NCI-H1930 (cell line): ENCODE results near the gene RFXAP.
"Not testable (repeated sequence)": the region's sequence is repeated elsewhere in the genome, so short reads cannot be mapped to it uniquely, and the experiment has no call there.

Experiments
- DNase-seq, 2 experiments: peaks; one replicate each; lab custom pipeline; 2025; lab: John Stamatoyannopoulos, UW

The RFXAP gene, protein sequence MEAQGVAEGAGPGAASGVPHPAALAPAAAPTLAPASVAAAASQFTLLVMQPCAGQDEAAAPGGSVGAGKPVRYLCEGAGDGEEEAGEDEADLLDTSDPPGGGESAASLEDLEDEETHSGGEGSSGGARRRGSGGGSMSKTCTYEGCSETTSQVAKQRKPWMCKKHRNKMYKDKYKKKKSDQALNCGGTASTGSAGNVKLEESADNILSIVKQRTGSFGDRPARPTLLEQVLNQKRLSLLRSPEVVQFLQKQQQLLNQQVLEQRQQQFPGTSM

GRCh38 chr13:36818804-36819738, at the start of gene RFXAP:
Gene RFXAP, plus strand, starts transcription at chr13:36819222. Its CDS starts 136 bp downstream, at chr13:36819358.
- peak; percentile 93 to 94 for DNase-seq

- DNase-seq, result no peak
These were observed 49.5 kb upstream of the RFXAP start for GRCh38 chr13:36769545-36769944.

GRCh38 chr13:36770741-36771140, 48.3 kb upstream of the RFXAP start:
- DNase-seq, result no peak

- DNase-seq, result no peak
These were observed 46.2 kb upstream of the RFXAP start for GRCh38 chr13:36772853-36773252.

GRCh38 chr13:36774931-36775330, 44.1 kb upstream of the RFXAP start:
- DNase-seq, result no peak

GRCh38 chr13:36776175-36776574, 42.8 kb upstream of the RFXAP start:
- no peak for DNase-seq

DNA sequence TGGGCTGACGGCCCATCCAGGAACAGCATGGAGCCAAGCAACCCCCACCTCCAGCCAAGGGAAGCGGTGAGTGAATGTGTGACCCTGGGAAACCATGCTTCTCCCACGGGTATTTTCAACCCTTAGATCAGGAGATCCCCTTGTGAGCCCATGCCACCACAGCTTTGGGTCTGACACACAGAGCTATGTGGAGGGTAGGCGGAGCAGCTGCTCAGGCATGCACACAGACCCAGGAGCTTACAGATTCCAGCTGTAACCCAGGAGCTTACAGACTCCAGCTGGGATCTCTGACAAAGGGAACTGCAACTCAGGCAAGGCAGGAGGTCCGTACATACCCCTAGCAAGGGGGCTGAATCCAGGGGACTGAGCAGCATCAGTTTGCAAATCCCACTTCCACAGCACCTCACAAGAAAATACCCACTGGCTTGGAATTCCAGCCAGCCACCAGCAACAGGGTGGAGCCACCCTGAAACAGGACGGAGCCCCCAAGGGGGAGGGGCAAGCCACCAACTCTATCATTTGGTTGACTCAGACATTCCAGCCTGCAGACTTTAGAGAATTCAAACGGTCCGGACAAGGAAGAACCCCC, 40.8 kb upstream of the RFXAP start:
- DNase-seq, result no peak

DNA sequence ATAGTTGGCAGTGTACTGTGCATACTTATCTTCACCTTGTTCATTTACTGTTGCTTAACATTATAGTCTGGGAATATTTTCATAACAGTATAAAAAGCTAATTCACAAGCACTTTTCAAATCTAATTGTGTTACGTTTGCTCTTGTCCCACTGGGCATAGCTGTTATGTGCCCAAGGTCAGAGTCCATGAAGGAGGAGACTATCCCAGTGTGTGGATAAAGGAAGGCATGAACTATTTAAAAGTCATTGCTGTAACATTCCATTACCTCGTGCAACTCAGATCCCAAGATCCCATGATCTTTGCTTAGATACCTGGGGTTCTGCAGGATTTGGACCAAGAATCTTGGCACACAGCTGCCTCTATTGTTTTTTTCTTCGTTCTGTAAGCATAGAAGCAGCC, 35.1 kb upstream of the RFXAP start:
- no peak for DNase-seq

DNA sequence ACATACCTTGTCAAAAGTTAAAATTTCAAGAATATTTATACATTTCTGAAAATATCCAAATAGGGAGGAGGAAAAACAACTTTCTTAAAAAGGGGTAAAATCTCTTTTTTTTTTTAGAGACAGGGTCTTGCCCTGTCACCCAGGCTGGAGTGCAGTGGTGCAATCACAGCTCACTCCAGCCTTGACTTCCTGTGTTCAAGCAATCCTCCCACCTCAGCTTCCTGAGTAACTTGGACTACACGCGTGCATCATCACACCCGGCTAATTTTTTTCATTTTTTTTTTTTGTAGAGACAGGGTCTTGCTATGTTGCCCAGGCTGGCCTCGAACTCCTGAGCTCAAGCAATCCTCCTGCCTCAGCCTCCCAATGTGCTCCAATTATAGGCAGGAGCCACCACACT, 32.8 kb upstream of the RFXAP start:
- DNase-seq, result not testable (repeated sequence)

- no peak for DNase-seq
These were observed 31.8 kb upstream of the RFXAP start for GRCh38 chr13:36787181-36787580.

DNA sequence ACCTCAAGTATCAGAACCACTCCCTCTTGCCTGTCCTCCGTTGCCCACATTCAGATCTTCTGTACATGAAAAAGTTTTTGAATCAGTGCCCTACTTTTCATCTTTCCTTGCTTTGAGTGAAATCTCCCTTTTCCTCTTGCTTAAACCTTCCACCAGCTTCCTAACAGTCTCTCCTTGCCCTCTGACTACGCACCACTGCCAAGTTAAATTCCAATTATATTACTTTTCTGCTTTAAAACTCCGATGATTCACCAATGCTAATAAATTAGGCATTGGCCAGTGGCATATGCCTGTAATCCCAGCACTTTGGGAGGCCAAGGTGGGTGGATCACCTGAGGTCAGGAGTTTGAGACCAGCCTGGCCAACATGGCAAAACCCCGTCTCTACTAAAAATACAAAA, 30.7 kb upstream of the RFXAP start:
- DNase-seq, result no peak

- no peak for DNase-seq
These were observed 30.0 kb upstream of the RFXAP start for GRCh38 chr13:36789061-36789460.

DNA sequence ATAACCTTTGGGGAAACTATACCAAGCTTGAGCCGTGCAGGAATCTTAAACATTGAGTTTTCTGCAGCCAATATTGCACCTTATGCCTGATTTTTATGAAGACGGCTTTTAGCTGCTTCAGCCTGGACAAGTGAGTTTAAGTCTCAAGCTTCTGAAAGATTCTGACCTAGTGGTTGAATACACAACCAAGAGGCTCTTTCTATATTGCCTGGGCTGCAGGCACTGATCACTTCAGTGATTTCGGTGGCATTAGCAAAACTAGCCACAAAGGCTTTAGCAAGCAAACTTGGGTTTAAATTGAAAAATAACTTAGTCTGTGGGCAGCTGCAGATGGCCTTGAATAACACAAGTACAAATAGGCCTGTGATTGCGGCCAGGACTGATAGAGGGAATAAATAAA, 29.3 kb upstream of the RFXAP start:
- no peak for DNase-seq

DNA sequence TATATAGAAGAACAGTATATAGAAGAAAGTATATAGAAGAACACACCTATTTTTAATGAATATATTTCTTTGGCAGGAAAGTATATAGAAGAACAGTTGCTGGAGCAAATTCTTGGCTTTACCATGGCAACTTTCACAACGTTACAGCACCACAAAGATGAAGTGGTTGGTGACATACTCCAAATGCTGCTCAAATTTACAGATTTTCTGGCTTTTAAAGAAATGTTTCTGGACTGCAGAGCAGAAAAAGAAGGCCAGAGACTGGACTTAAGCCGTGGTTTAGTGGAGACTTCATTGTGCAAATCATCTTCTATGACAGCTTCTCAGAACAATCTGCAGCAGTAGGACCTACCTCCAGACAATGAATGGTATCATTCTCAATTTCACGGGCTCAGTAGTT, 24.3 kb upstream of the RFXAP start:
- DNase-seq, result no peak

GRCh38 chr13:36795463-36795862, 23.6 kb upstream of the RFXAP start:
- DNase-seq, result no peak

DNA sequence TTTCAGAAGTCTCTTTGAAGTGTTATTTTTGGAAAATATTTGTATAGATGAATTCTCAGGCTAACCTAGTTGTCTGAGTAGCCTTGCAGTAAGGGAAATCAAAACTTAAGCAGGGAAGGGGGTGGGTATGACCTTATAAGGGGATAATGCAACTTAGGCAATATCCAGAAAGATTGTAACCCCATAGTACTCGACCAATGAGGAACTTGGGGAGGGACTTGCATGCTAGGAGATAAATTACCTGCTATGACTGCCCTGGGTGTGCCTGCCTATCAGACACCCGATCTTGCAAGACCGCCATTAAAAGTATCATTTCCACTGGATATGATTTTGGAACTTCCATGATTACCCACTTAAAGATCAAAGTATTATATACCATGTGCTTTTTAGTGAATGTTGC, 23.0 kb upstream of the RFXAP start:
- DNase-seq, result no peak

- DNase-seq, result no peak
These were observed 18.0 kb upstream of the RFXAP start for GRCh38 chr13:36801035-36801434.

- no peak for DNase-seq
These were observed 14.4 kb upstream of the RFXAP start for GRCh38 chr13:36804588-36804987.

DNA sequence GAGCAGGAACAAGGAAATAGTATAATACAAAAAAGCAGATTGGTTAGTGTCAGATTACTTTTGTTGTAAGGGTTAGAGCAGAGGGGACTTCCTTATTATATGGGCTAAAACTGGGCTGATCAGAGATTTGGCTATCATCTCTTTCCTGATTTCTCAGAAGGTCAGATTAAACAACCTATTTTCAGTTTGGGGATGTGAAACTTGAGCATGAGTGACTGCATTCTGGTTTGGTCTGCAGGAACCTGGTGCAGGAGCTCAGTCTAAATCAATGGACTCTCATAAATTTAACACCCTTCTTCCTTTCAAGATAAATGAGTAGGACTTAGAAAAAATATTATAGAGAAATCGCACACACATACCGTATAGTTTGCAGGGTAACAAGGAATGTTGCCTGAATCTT, 12.9 kb upstream of the RFXAP start:
- DNase-seq, result no peak

GRCh38 chr13:36807616-36808015, 11.4 kb upstream of the RFXAP start:
- DNase-seq, result no peak

GRCh38 chr13:36813225-36813624, 5.8 kb upstream of the RFXAP start:
- DNase-seq, result no peak

- no peak for DNase-seq
These were observed 4.6 kb upstream of the RFXAP start for GRCh38 chr13:36814465-36814864.

GRCh38 chr13:36815062-36815461, 4.0 kb upstream of the RFXAP start:
- DNase-seq, result no peak
